HG02884 (cell line): Measurements from ENCODE around the gene STARD9.
"Not testable (repeated sequence)": the region's sequence is repeated elsewhere in the genome, so short reads cannot be mapped to it uniquely, and the experiment has no call there.

ENCODE experiments used
- ATAC-seq: cut with Tn5 transposase; IDR thresholded peaks from one replicate; pipeline ENCODE4 v1.9.1; 2021; ENCODE audit warnings: mild to moderate bottlenecking, moderate library complexity; ENCODE audit not compliant: unreplicated experiment

Gene STARD9

DNA sequence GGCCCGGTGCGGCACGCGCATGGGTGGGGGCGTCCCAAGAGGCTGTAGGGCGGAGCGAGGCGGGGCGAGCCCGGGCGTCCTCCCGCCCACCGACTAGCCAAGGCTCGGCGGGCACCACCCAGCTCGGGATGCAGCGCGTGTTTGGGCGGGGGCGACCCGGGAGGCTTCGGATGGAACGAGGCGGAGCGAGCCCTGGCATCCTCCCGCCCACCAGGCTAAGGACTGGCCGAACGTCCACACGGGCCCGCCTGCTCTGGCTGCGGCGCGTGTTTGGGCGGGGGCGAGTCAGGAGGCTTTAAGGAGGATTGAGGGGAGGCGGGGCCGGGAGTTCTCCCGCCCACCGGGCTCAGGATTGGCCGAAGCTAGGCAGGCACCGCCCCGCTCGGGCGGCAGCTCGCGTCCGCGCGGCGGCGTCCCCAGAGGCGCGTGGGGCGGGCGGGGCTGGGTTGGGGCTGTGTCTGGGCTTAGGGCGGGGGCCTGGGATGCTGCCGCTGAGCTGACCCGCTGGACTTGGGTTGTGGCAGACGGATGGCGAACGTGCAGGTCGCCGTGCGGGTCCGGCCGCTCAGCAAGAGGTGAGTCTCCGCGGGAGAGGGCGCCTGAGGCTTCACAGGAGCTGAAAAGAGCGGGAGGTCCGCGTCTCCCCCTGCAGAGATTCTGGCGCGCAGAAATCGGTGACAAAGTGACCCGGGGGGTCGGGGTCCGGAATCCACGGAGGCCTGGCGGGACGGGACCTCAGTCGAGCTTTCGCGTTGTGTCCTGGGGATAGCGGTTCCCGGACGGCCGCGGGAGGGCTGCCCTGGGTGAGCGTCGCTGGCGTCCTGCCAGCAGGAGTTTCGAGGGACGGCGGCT is at the start of gene STARD9:
Gene STARD9 (plus strand): TSS at position 419 of the 852 bp plus-strand sequence. CDS start 110 bp downstream, at position 529.
- ATAC-seq: peak; percentile 88

- no peak for ATAC-seq
These were observed 46.4 kb upstream of the STARD9 start for GRCh38 chr15:42528970-42529369.

DNA sequence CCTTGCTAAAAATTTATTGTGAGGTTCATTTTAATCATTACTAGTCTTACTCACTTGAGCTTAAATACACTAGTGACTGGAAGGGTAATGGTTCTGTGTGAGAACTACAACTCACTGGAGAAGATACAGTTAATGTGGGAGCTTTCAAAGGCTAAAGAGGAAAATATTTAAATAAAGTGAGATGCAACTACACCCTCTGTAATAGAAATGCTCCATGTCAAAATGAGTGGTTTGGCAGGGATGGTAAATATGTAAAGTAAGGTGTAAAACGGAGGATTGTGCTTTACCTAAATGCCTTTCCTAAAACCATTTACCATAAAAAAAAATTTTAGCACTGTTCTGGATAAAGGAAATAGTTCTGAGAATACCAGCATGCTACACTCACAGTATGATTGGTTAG is 42.2 kb upstream of the STARD9 start:
- no peak for ATAC-seq

DNA sequence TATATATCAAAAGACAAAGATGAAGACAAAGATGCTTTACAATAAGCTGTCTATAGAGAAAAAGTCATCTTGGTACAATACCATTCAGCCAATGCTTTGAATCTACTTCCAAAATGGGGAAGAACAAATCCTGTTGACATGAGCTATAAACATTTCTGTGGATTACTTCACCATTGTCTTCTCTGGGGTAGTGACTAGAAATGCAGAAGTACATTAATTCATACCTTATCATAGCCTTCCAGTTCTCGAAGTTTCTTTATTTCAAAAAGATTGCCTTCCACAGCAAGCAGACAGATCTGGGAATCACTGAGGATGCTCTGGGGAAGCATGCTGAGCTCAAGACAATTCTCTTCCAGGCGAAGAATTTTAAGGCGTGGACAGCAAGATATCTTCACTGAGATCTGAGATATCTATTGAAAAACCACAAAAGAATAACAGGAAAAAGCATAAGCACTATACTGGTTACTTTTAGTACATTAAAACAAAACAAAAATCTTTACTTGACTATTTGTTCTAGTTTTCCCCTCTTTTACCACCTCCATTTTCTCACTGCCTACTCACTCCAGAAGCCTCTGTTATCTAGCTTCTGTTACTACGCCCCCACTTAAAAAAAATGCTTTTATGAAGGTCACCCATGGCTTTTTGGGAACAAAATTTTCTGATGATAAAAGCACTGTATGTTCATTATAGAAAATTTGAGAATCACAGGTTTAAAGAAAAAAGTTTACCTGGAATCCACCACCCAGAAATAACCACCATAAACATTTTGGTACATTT is 30.4 kb upstream of the STARD9 start:
- ATAC-seq: no peak

DNA sequence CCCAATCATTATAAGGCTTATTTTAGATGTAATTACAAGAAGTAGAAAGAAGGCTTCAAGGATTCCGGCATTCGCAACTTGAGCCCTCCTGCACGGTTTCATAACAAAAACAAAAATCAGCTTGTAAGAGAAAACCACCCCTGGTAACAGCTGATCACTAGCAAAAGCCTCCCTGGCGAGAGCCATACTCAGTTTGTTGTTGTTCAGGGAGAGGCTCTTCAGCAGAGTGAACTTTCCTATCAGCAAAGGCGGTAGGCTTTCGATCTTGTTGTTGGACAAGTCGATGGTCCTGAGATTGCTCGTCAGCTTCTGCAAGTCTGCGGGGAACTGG is 27.5 kb upstream of the STARD9 start:
- peak; percentile 18 for ATAC-seq

- peak; percentile 81 for ATAC-seq
These were observed 27.0 kb upstream of the STARD9 start, which contains the start of the genes HAUS2 and LRRC57 for GRCh38 chr15:42548249-42549031. TSS of gene HAUS2 (plus strand) at chr15:42548838. CDS start at chr15:42548873, 35 bp downstream. TSS of gene LRRC57 (minus strand) at chr15:42548793. CDS start at chr15:42548434, 359 bp downstream.

DNA sequence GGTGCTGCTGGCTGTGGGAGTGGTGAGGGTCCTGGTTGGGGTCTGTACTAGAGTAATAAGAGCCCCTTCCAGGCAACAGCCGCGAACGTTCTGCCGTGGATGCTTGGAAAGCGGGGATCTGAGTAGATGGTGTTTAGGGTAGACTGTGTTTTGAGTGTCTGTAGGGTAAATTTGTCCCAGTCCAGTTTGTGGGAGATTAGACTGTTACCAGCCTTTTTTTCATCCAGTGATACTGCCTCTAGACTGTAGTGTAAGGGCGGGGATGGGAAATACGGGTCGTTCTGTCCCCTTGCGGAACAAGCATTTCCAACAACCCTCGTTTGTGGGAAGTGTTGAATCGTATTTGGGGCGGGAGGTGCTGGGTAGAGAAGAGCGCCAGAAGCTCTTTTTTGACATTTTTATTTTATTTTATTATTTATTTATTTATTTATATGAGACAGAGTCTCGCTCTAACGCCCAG is 26.3 kb upstream of the STARD9 start:
- no peak for ATAC-seq

- ATAC-seq: no peak
These were observed 25.5 kb upstream of the STARD9 start for GRCh38 chr15:42549741-42550392.

GRCh38 chr15:42553554-42553953 is 21.9 kb upstream of the STARD9 start:
- no peak for ATAC-seq

GRCh38 chr15:42556550-42557207 is 18.7 kb upstream of the STARD9 start:
- ATAC-seq: not testable (repeated sequence)

GRCh38 chr15:42558739-42559138 is 16.7 kb upstream of the STARD9 start:
- ATAC-seq: no peak

GRCh38 chr15:42576040-42576594 is 711 bp downstream of the STARD9 start:
- no peak for ATAC-seq

GRCh38 chr15:42576776-42577175 is 1.4 kb downstream of the STARD9 start:
- no peak for ATAC-seq

DNA sequence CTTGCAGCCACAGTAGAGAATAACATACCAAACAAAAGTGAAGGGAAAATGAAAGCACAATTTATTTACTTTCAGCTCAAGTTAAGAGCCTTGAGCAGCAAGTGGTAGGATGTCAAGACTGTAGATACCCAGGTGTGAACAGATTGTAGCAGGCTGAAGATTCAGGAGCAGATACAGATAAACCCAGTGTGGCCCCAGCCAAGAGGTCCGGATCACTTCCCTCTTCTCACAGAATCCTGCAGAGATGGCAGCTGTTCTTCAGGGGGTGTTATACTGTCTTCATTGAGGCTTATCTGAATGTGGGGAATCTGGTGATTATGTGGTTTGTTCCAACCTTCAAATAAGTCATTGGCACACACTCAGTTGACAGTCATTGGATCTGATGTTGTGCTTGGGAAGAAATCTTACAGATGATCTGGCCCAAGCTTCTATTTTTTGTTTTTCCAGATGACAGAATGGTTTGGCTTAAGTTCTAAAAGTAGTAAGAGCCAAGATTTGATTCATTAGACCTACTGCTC is 2.2 kb downstream of the STARD9 start:
- ATAC-seq: no peak

- ATAC-seq: no peak
These were observed 3.7 kb downstream of the STARD9 start for GRCh38 chr15:42578984-42579537.

DNA sequence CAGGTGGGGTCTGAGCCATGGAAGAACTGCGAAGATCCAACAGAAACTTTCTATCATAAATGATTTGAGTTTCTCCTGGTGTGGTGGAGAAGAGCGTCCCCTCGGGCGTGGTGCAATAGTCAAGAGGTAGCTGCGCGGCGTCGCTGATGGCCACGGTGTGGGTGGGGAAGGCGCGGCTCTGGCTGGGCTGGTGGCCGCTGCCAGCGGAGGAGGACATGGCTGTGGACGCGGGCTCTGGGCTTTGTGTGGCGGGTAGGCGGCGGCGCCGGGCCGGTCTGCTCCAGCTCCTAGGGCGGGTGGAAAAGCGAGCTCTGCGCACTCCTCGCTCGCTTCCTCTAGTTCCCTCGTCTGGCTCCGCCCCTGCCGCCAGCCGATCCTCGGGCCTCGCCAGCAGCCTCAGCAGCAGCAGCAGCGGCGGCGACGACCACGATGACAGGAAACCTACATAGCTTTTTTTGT is 5.9 kb downstream of the STARD9 start:
- ATAC-seq: peak; percentile 84

GRCh38 chr15:42582569-42583375 is 7.4 kb downstream of the STARD9 start:
- ATAC-seq: no peak
